ENCODE results near the gene EEPD1. TPM values are rescaled to one million over a fixed set of nuclear protein-coding genes. Genes with fewer than 3 reads are reported as not detected.

Gene EEPD1
- total RNA-seq, 2 donors from 2014 or later = 21.9 to 30.1 TPM

- no peak overlapping the region for H3K4me3 ChIP-seq
- intact Hi-C loops (cut with DNase I) = loop anchor here (5.0 kb wide), 1 partner anchor 126 kb away; no protein-coding TSS in a partner anchor
- WGBS = 80% methylated on average over 7 of the region's 7 CpGs
- TF ChIP-seq POLR2A (IDR thresholded peaks at IDR 0.05) (no peak), POLR2AphosphoS5 (IDR thresholded peaks at IDR 0.05) (no peak), CTCF (IDR thresholded peaks at IDR 0.05) (no peak)
- no peaks in the 10 kb centered on the region for H3K36me3 ChIP-seq
- H3K27ac ChIP-seq = no peak overlapping the region
- H3K9me3 ChIP-seq = no peaks in the 10 kb centered on the region
- no peak for DNase-seq (ENCODE audit: low spot score)
- no peaks in the 10 kb centered on the region for H3K27me3 ChIP-seq (replicated peaks; ENCODE audit: insufficient read depth)
- H3K4me1 ChIP-seq (replicated peaks) = peaks cover 10% of the 10 kb centered on the region
These were observed 130.7 kb downstream of the EEPD1 start for GRCh38 chr7:36283711-36284130.

- intact Hi-C loops (cut with DNase I) = loop anchor here (5.0 kb wide), 1 partner anchor 127 kb away; no protein-coding TSS in a partner anchor
- Histone ChIP-seq H3K27ac (no peak overlapping the region), H3K27me3 (replicated peaks; ENCODE audit: insufficient read depth) (no peaks in the 10 kb centered on the region), H3K36me3 (no peaks in the 10 kb centered on the region), H3K4me1 (replicated peaks) (peaks cover 7% of the 10 kb centered on the region), H3K9me3 (no peaks in the 10 kb centered on the region), H3K4me3 (no peak overlapping the region)
- TF ChIP-seq POLR2A (IDR thresholded peaks at IDR 0.05) (no peak), CTCF (IDR thresholded peaks at IDR 0.05) (no peak), POLR2AphosphoS5 (IDR thresholded peaks at IDR 0.05) (no peak)
- WGBS = 89% methylated on average over 19 of the region's 19 CpGs
- DNase-seq (ENCODE audit: low spot score) = no peak
These were observed 131.5 kb downstream of the EEPD1 start for GRCh38 chr7:36284456-36285090.

GRCh38 chr7:36285276-36285675 is 132.2 kb downstream of the EEPD1 start:
- peaks cover 10% of the 10 kb centered on the region for H3K4me1 ChIP-seq (replicated peaks)
- 74% methylated on average over 9 of the region's 9 CpGs for WGBS

GRCh38 chr7:36286226-36286625 is 133.2 kb downstream of the EEPD1 start:
- Histone ChIP-seq H3K4me1 (replicated peaks) (peaks cover 14% of the 10 kb centered on the region), H3K4me3 (no peak overlapping the region), H3K27me3 (replicated peaks; ENCODE audit: insufficient read depth) (no peaks in the 10 kb centered on the region), H3K36me3 (no peaks in the 10 kb centered on the region), H3K9me3 (no peaks in the 10 kb centered on the region), H3K27ac (no peak overlapping the region)
- intact Hi-C loops (cut with DNase I) = no loop called here
- no peak for DNase-seq (ENCODE audit: low spot score)
- TF ChIP-seq CTCF (IDR thresholded peaks at IDR 0.05) = no peak
- no peak for TF ChIP-seq POLR2A (IDR thresholded peaks at IDR 0.05)
- TF ChIP-seq POLR2AphosphoS5 (IDR thresholded peaks at IDR 0.05) = no peak
- WGBS = 83% methylated on average over 2 of the region's 2 CpGs

More at GRCh38 chr7:36285276-36285675, 132.2 kb downstream of the EEPD1 start:
- no peaks in the 10 kb centered on the region for H3K9me3 ChIP-seq
- intact Hi-C loops (cut with DNase I) = no loop called here
- H3K27ac ChIP-seq = no peak overlapping the region
- H3K4me3 ChIP-seq = no peak overlapping the region
- H3K36me3 ChIP-seq = no peaks in the 10 kb centered on the region
- no peak for TF ChIP-seq CTCF (IDR thresholded peaks at IDR 0.05)
- no peak for TF ChIP-seq POLR2A (IDR thresholded peaks at IDR 0.05)
- no peak for TF ChIP-seq POLR2AphosphoS5 (IDR thresholded peaks at IDR 0.05)
- no peaks in the 10 kb centered on the region for H3K27me3 ChIP-seq (replicated peaks; ENCODE audit: insufficient read depth)
- DNase-seq (ENCODE audit: low spot score) = no peak

- Histone ChIP-seq H3K27ac (peak overlapping the region; percentile 41 to 44), H3K4me3 (no peak overlapping the region), H3K4me1 (replicated peaks) (peaks cover 16% of the 10 kb centered on the region), H3K27me3 (replicated peaks; ENCODE audit: insufficient read depth) (no peaks in the 10 kb centered on the region), H3K36me3 (no peaks in the 10 kb centered on the region), H3K9me3 (no peaks in the 10 kb centered on the region)
- 83% methylated on average over 4 of the region's 4 CpGs for WGBS
- DNase-seq (ENCODE audit: low spot score) = no peak
- intact Hi-C loops (cut with DNase I) = no loop called here
- TF ChIP-seq POLR2AphosphoS5 (IDR thresholded peaks at IDR 0.05) (no peak), CTCF (IDR thresholded peaks at IDR 0.05) (no peak), POLR2A (IDR thresholded peaks at IDR 0.05) (no peak)
These were observed 133.6 kb downstream of the EEPD1 start for GRCh38 chr7:36286688-36287087.
